ENCODE results near the gene SLC16A9.

Gene SLC16A9

GRCh38 chr10:59625721-59626522 is 83.7 kb downstream of the SLC16A9 start:
- DNase-seq: peak in 1 of 2 experiments; percentile 76

GRCh38 chr10:59624951-59625350 is 84.7 kb downstream of the SLC16A9 start:
- DNase-seq: no peak

- no peak for DNase-seq
Observed at GRCh38 chr10:59624136-59624535, 85.5 kb downstream of the SLC16A9 start.

GRCh38 chr10:59623133-59624121 is 86.2 kb downstream of the SLC16A9 start:
- no peak for DNase-seq

- peak in 1 of 2 experiments; percentile 21 for DNase-seq
Observed at GRCh38 chr10:59622320-59623132, 87.1 kb downstream of the SLC16A9 start.

- DNase-seq: no peak
Observed at GRCh38 chr10:59621771-59622170, 87.9 kb downstream of the SLC16A9 start.

- no peak for DNase-seq
Observed at GRCh38 chr10:59618666-59619065, 91.0 kb downstream of the SLC16A9 start.

- no peak for DNase-seq
Observed at GRCh38 chr10:59617996-59618395, 91.7 kb downstream of the SLC16A9 start.

GRCh38 chr10:59611048-59611447 is 98.6 kb downstream of the SLC16A9 start:
- DNase-seq: no peak

- DNase-seq: no peak
Observed at GRCh38 chr10:59607970-59608369, 101.7 kb downstream of the SLC16A9 start.

- no peak for DNase-seq
Observed at GRCh38 chr10:59606551-59606961, 103.1 kb downstream of the SLC16A9 start.

GRCh38 chr10:59601985-59602384 is 107.7 kb downstream of the SLC16A9 start:
- DNase-seq: no peak
